Smooth muscle cell (in vitro differentiated cells): ENCODE measurements around the gene PIGL. TPM values are rescaled to one million over a fixed set of nuclear protein-coding genes. Genes with fewer than 3 reads are reported as not detected.
"Not testable (repeated sequence)": the region's sequence is repeated elsewhere in the genome, so short reads cannot be mapped to it uniquely, and the experiment has no call there.

Source experiments
- DNase-seq: peaks from one replicate; lab custom pipeline; 2025; ENCODE audit not compliant: unreplicated experiment; lab: John Stamatoyannopoulos, UW
- H2AFZ ChIP-seq: fragments of 200-600 bp; sonication (generic); 2 replicates; pipeline ENCODE4 v1.6.0; 2016; ENCODE audit warnings: antibody characterized with exemption, low read depth, mild to moderate bottlenecking
- H3F3A ChIP-seq: fragments of 200-600 bp; sonication (generic); 2 replicates; pipeline ENCODE4 v1.6.0; 2017; ENCODE audit warnings: antibody characterized with exemption, low read depth
- H3K27ac ChIP-seq: fragments of 200-600 bp; sonication (generic); 2 replicates; pipeline ENCODE4 v1.5.1; 2016; ENCODE audit warnings: low read depth, mild to moderate bottlenecking
- H3K27me3 ChIP-seq: fragments of 200-600 bp; sonication (generic); 2 replicates; pipeline ENCODE4 v1.6.1; 2016; ENCODE audit warnings: low read depth, mild to moderate bottlenecking
- H3K36me3 ChIP-seq: fragments of 200-600 bp; sonication (generic); 2 replicates; pipeline ENCODE4 v1.5.1; 2016; ENCODE audit warnings: low read depth
- H3K4me1 ChIP-seq: fragments of 200-600 bp; sonication (generic); 2 replicates; pipeline ENCODE4 v1.5.1; 2016; ENCODE audit warnings: low read depth
- H3K4me2 ChIP-seq: fragments of 200-600 bp; sonication (generic); 2 replicates; pipeline ENCODE4 v1.6.0; 2016; ENCODE audit warnings: mild to moderate bottlenecking
- H3K4me3 ChIP-seq: fragments of 200-600 bp; sonication (generic); 2 replicates; pipeline ENCODE4 v1.5.1; 2016; ENCODE audit warnings: mild to moderate bottlenecking
- H3K79me2 ChIP-seq: fragments of 200-600 bp; sonication (generic); 2 replicates; pipeline ENCODE4 v1.6.0; 2016; ENCODE audit warnings: low read depth, mild to moderate bottlenecking
- H3K9ac ChIP-seq: fragments of 200-600 bp; sonication (generic); 2 replicates; pipeline ENCODE4 v1.6.0; 2016; ENCODE audit warnings: low read depth
- H3K9me3 ChIP-seq: fragments of 200-600 bp; sonication (generic); replicated peaks from 2 replicates; pipeline ENCODE4 v1.5.1; 2016; ENCODE audit warnings: low read depth
- H4K20me1 ChIP-seq: fragments of 200-600 bp; sonication (generic); 2 replicates; pipeline ENCODE4 v1.6.0; 2016; ENCODE audit warnings: low read depth
- WGBS: methylation state at CpG from one replicate; pipeline ENCODE4 v1.1.7; 2016; ENCODE audit warnings: low lambda C conversion rate; 5-methylcytosine and 5-hydroxymethylcytosine counted together
- polyA plus RNA-seq: library from polyadenylated mRNA; unstranded; fragments of >200 nt; fragmentation: Nextera tagmentation; extraction: Ambion mirVana; gene quantifications from 2 replicates; pipeline ENCODE4 v1.2.1, GENCODE V29; 2016
- total RNA-seq: library from RNA; depleted of rRNA; stranded (reverse); fragments of >200 nt; gene quantifications from 2 replicates; pipeline ENCODE4 v1.2.3, GENCODE V29; 2014
- TF ChIP-seq, protein P1 (sequence below): fragments of 200-600 bp; sonication (generic); IDR thresholded peaks from 2 replicates; pipeline ENCODE4 v1.5.1; 2017; ENCODE audit warnings: borderline replicate concordance, mild to moderate bottlenecking, antibody characterized with exemption; ENCODE audit not compliant: insufficient read depth, poor library complexity, severe bottlenecking

The PIGL gene
- total and polyA plus RNA-seq, 2 experiments from 2014 or later, result 20.2 to 56.0 TPM

DNA sequence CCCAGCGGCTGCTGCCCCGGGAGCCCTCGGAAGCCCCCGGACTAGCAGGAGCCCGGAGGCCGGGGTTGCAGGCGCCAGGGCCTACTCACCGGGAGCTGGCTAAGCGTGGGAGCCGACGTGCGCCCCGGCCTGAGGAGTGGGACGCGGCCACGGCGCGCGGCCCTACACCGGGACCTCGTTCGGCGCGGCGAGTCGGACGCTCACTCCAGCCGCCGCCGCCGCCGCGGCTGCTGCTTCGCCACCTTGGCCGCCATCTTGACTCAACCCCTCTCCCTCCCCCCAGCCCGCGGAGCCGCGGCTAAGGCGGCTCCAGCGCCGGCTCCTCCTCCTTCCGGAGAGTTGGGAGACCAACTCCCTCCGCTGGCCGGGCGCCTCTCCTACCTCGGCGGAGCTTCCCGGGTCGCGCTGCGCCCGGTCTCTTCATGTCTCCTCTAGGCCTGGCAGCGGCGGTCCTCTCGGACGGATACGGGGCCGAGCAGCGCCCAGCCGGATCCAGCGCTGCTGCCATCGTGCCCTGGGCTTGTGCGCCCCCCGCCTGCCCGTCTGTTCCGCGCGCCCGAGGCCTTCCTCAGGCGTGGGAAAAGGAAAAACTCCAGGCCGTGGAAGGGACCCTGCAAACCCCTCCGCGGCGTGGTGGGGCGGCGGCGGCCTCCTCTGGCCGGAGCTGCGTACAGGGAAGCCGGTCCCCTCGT, 1.6 kb upstream of the PIGL start, which contains the start of gene NCOR1:
TSS of gene NCOR1 (minus strand) at position 262 of the 692 bp plus-strand sequence. CDS start 20,965 bp downstream, outside the sequence.
- under 1% methylated on average over 68 of the region's 82 CpGs for whole genome bisulfite sequencing
- Histone ChIP-seq H3K79me2 (peaks cover 78% of the 10 kb centered on the region), H3K4me2 (peak within 1 kb of the TSS; percentile 97), H3K4me3 (peak within 1 kb of the TSS; percentile 94), H3K27ac (peak within 1 kb of the TSS; percentile 85), H3F3A (no peaks in the 10 kb centered on the region), H3K27me3 (no peaks in the 10 kb centered on the region), H3K9me3 (no peaks in the 10 kb centered on the region), H2AFZ (peak within 1 kb of the TSS; percentile 77), H3K4me1 (peaks cover 23% of the 10 kb centered on the region), H3K9ac (peak within 1 kb of the TSS; percentile 94), H3K36me3 (no peaks in the 10 kb centered on the region), H4K20me1 (peaks cover 41% of the 10 kb centered on the region)
- DNase-seq, result peak; percentile 75
- TF ChIP-seq, protein P1, sequence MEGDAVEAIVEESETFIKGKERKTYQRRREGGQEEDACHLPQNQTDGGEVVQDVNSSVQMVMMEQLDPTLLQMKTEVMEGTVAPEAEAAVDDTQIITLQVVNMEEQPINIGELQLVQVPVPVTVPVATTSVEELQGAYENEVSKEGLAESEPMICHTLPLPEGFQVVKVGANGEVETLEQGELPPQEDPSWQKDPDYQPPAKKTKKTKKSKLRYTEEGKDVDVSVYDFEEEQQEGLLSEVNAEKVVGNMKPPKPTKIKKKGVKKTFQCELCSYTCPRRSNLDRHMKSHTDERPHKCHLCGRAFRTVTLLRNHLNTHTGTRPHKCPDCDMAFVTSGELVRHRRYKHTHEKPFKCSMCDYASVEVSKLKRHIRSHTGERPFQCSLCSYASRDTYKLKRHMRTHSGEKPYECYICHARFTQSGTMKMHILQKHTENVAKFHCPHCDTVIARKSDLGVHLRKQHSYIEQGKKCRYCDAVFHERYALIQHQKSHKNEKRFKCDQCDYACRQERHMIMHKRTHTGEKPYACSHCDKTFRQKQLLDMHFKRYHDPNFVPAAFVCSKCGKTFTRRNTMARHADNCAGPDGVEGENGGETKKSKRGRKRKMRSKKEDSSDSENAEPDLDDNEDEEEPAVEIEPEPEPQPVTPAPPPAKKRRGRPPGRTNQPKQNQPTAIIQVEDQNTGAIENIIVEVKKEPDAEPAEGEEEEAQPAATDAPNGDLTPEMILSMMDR, result peak; percentile 7

DNA sequence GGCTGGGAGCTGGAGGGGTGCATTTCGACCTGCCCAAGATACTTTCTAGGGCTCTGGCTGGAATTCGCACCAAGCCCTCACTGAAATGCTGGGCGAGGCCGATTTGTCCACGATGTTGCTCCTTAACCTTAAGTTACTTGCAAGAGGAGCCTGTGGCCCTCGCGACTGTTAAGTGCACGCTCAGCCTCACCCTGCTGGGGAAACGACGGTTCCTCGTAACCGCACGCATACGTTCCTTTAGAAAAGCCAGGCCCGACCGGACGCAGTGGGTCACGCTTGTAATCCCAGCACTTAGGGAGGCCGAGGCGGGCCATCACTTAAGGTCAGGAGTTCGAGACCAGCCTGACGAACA, 1.1 kb upstream of the PIGL start:
- H2AFZ ChIP-seq, result peak overlapping the region; percentile 77
- no peaks in the 10 kb centered on the region for H3K27me3 ChIP-seq
- peaks cover 36% of the 10 kb centered on the region for H4K20me1 ChIP-seq
- H3K79me2 ChIP-seq, result peaks cover 72% of the 10 kb centered on the region
- 31% methylated on average over 22 of the region's 22 CpGs for WGBS
- H3K9me3 ChIP-seq, result no peaks in the 10 kb centered on the region
- H3F3A ChIP-seq, result no peaks in the 10 kb centered on the region
- no peaks in the 10 kb centered on the region for H3K36me3 ChIP-seq
- H3K4me3 ChIP-seq, result peak overlapping the region; percentile 94
- no peak for DNase-seq
- H3K27ac ChIP-seq, result peak overlapping the region; percentile 85
- H3K9ac ChIP-seq, result peak overlapping the region; percentile 94
- TF ChIP-seq, protein P1, result no peak
- peak overlapping the region; percentile 97 for H3K4me2 ChIP-seq
- peaks cover 23% of the 10 kb centered on the region for H3K4me1 ChIP-seq

DNA sequence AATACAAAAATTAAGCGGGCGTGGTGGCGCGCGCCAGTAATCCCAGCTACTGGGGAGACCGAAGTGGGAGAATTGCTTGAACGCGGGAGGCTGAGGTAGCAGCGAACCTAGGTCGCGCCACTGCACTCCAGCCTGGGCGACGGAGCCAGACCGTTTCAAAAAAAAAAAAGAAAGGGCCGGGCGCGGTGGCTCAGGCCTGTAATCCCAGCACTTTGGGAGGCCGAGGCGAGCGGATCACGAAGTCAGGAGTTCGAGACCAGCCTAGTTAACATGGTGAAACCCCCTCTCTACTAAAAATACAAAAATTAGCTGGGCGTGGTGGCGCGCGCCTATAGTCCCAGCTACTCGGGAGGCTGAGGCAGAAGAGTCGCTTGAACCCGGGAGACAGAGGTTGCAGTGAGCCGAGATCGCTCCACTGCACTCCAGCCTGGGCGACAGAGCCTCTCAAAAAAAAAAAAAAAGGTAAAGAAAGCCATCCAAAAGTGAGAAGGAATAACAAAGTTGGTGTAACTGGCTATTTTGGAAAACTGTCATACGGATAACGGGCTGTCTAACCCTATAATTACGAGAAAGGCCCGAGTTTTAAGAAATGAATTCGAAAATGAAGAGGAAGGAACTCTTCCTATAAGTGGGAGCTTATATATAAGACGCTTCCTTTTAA, 539 bp upstream of the PIGL start:
- H3K9me3 ChIP-seq, H3K36me3 ChIP-seq, H3F3A ChIP-seq, H3K9ac ChIP-seq, DNase-seq, H3K27me3 ChIP-seq: not testable (repeated sequence)
- H3K4me1 ChIP-seq, result peaks cover 23% of the 10 kb centered on the region
- peak overlapping the region; percentile 94 for H3K4me3 ChIP-seq
- H3K4me2 ChIP-seq, result peak overlapping the region; percentile 97
- H3K27ac ChIP-seq, result peak overlapping the region; percentile 85
- peak overlapping the region; percentile 95 for H2AFZ ChIP-seq
- H3K79me2 ChIP-seq, result peaks cover 67% of the 10 kb centered on the region
- WGBS, result 85% methylated on average over 35 of the region's 38 CpGs
- H4K20me1 ChIP-seq, result peaks cover 32% of the 10 kb centered on the region

DNA sequence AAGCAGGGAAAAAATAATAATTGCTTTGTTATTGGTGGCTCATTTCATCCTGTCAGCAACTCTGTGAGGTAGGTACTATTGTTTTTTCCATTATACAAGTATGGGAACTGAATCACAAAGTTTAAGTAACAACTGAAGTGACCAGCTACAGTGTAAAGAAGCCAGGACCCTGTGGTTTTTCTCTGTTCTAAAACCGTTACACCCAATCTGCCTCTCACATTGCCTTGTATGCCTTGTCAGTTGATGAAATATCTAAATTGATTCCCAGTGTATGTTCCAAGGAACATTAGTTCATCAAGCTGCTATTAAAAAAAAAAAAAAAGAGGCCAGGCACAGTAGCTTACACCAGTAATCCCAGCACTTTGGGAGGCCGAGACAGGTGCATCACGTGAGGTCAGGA, 5.4 kb downstream of the PIGL start:
- H3K4me1 ChIP-seq, result peaks cover 9% of the 10 kb centered on the region
- no peak overlapping the region for H3K9ac ChIP-seq
- H3K79me2 ChIP-seq, result peaks cover 37% of the 10 kb centered on the region
- no peak overlapping the region for H3K4me2 ChIP-seq
- peaks cover 4% of the 10 kb centered on the region for H4K20me1 ChIP-seq
- no peak overlapping the region for H3K4me3 ChIP-seq
- H3K36me3 ChIP-seq, result no peaks in the 10 kb centered on the region
- DNase-seq, result no peak
- no peaks in the 10 kb centered on the region for H3K27me3 ChIP-seq
- H3F3A ChIP-seq, result no peaks in the 10 kb centered on the region
- TF ChIP-seq, protein P1, result no peak
- no peak overlapping the region for H3K27ac ChIP-seq
- 99% methylated on average over 3 of the region's 3 CpGs for WGBS
- H3K9me3 ChIP-seq, result no peaks in the 10 kb centered on the region
- H2AFZ ChIP-seq, result no peak overlapping the region

DNA sequence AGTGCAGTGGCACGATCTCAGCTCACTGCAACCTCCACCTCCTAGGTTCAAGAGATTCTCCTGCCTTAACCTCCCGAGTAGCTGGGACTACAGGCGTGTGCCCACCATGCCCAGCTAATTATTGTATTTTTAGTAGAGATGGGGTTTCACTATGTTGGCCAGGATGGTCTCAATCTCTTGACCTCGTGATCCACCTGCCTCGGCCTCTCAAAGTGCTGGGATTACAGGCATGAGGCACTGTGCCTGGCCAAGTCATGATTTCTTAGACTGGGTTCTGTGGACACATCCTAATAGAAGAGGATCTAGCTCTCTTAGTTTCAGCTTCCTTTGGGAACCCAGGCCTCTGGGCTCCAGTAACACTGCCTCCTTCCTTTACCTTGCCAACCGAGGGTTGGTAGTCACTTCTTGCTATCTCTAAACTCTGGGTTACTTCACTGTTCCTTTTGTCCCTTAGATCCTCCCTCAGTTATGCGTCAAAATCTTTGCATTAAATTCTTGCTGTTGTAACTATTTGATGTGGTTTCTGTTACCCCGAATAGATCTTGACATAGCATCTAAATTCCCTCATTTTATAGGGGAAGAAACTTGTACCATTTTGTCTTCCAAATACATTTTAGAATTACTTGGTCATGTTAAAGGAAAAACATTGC, 13.0 kb downstream of the PIGL start:
- not testable (repeated sequence) for H3K9ac ChIP-seq, DNase-seq, H3K4me2 ChIP-seq, H3K36me3 ChIP-seq, H3K4me1 ChIP-seq, H3K27me3 ChIP-seq, H3K4me3 ChIP-seq, H3K9me3 ChIP-seq, H3K27ac ChIP-seq, H4K20me1 ChIP-seq, H2AFZ ChIP-seq, H3K79me2 ChIP-seq, H3F3A ChIP-seq
- 91% methylated on average over 7 of the region's 8 CpGs for WGBS
